Peyer's patch (tissue), 4 donors: ENCODE results near the gene CXCL3. TPM values are rescaled to one million over a fixed set of nuclear protein-coding genes. Genes with fewer than 3 reads are reported as not detected.

Experiments used
- DNase-seq, 3 donors: peaks; one replicate each; pipeline ENCODE4 v3.0.0-alpha.2; 2017 to 2019
- H3K27ac ChIP-seq, 4 donors: fragments of 200-600 bp; sonication (generic); one replicate each; pipeline ENCODE4 v1.5.1; 2016 to 2019
- H3K27me3 ChIP-seq, 2 donors: fragments of 200-600 bp; sonication (generic); one replicate each; pipeline ENCODE4 v1.5.1; 2019
- H3K36me3 ChIP-seq, 3 donors: fragments of 200-600 bp; sonication (generic); one replicate each; pipeline ENCODE4 v1.5.1; 2016 to 2019
- H3K4me1 ChIP-seq, 4 donors: fragments of 200-600 bp; sonication (generic); one replicate each; pipeline ENCODE4 v1.5.1; 2016 to 2019
- H3K4me3 ChIP-seq, 4 donors: fragments of 200-600 bp; sonication (generic); 1 replicate in 3 of 4; 2 replicates in 1 of 4; pipeline ENCODE4 v1.5.1; 2016 to 2019; ENCODE audit warnings: mild to moderate bottlenecking in 1 of 4
- H3K9me3 ChIP-seq, 4 donors: fragments of 200-600 bp; sonication (generic); one replicate each; pipeline ENCODE4 v1.5.1; 2016 to 2019; ENCODE audit warnings: mild to moderate bottlenecking in 1 of 4
- CTCF ChIP-seq, 6 experiments: fragments of 450-650 bp in 4 of 6; fragments of 200-600 bp in 2 of 6; sonication (generic) in 1 of 6; IDR thresholded peaks; one replicate each; pipeline ENCODE4 v1.5.1; 2017 to 2019; ENCODE audit warnings: antibody characterized with exemption in 6 of 6, mild to moderate bottlenecking in 3 of 6, moderate library complexity in 1 of 6
- POLR2A ChIP-seq, 2 donors: fragments of 450-650 bp; IDR thresholded peaks; one replicate each; pipeline ENCODE4 v1.5.1; 2017; ENCODE audit warnings: antibody characterized with exemption in 2 of 2, mild to moderate bottlenecking in 2 of 2, moderate library complexity in 2 of 2
- total RNA-seq, 4 donors: library from RNA; depleted of rRNA; stranded (reverse); fragments of >200 nt; gene quantifications; one replicate each; pipeline ENCODE4 v1.1.0, GENCODE V29; 2016

CXCL3 gene
- total RNA-seq, 4 donors from 2014 or later, result 1.5 to 3.3 (median 2.2) TPM

- Histone ChIP-seq H3K4me1 (no peaks in the 10 kb centered on the region), H3K9me3 (no peaks in the 10 kb centered on the region), H3K4me3 (no peak overlapping the region), H3K36me3 (no peaks in the 10 kb centered on the region), H3K27me3 (no peaks in the 10 kb centered on the region), H3K27ac (no peak overlapping the region)
- no peak for TF ChIP-seq CTCF (IDR thresholded peaks at IDR 0.05)
- TF ChIP-seq POLR2A (IDR thresholded peaks at IDR 0.05), result no peak
- no peak for DNase-seq
These were observed 20.4 kb downstream of the CXCL3 start for GRCh38 chr4:74018116-74018515.

GRCh38 chr4:74016068-74016467, 22.4 kb downstream of the CXCL3 start:
- H3K27ac ChIP-seq, result no peak overlapping the region
- H3K36me3 ChIP-seq, result no peaks in the 10 kb centered on the region
- H3K4me1 ChIP-seq, result no peaks in the 10 kb centered on the region
- no peak for TF ChIP-seq CTCF (IDR thresholded peaks at IDR 0.05)
- no peak for TF ChIP-seq POLR2A (IDR thresholded peaks at IDR 0.05)
- H3K9me3 ChIP-seq, result no peaks in the 10 kb centered on the region
- no peaks in the 10 kb centered on the region for H3K27me3 ChIP-seq
- no peak for DNase-seq
- H3K4me3 ChIP-seq, result no peak overlapping the region

- Histone ChIP-seq H3K27me3 (no peaks in the 10 kb centered on the region), H3K27ac (no peak overlapping the region), H3K4me3 (no peak overlapping the region), H3K4me1 (no peaks in the 10 kb centered on the region), H3K36me3 (no peaks in the 10 kb centered on the region), H3K9me3 (no peaks in the 10 kb centered on the region)
- no peak for DNase-seq
- no peak for TF ChIP-seq POLR2A (IDR thresholded peaks at IDR 0.05)
- TF ChIP-seq CTCF (IDR thresholded peaks at IDR 0.05), result no peak
These were observed 23.2 kb downstream of the CXCL3 start for GRCh38 chr4:74015126-74015780.

- Histone ChIP-seq H3K27ac (no peak overlapping the region), H3K9me3 (no peaks in the 10 kb centered on the region), H3K27me3 (no peaks in the 10 kb centered on the region), H3K4me3 (no peak overlapping the region), H3K4me1 (no peaks in the 10 kb centered on the region), H3K36me3 (no peaks in the 10 kb centered on the region)
- DNase-seq, result no peak
- no peak for TF ChIP-seq CTCF (IDR thresholded peaks at IDR 0.05)
- no peak for TF ChIP-seq POLR2A (IDR thresholded peaks at IDR 0.05)
These were observed 24.2 kb downstream of the CXCL3 start for GRCh38 chr4:74014332-74014731.

- TF ChIP-seq POLR2A (IDR thresholded peaks at IDR 0.05) (no peak), CTCF (IDR thresholded peaks at IDR 0.05) (no peak)
- no peak overlapping the region for H3K27ac ChIP-seq
These were observed 25.2 kb downstream of the CXCL3 start for GRCh38 chr4:74013264-74013663.

GRCh38 chr4:74012130-74012529, 26.4 kb downstream of the CXCL3 start:
- Histone ChIP-seq H3K27me3 (no peaks in the 10 kb centered on the region), H3K27ac (no peak overlapping the region), H3K4me3 (no peak overlapping the region), H3K9me3 (no peaks in the 10 kb centered on the region), H3K36me3 (no peaks in the 10 kb centered on the region), H3K4me1 (no peaks in the 10 kb centered on the region)
- no peak for TF ChIP-seq POLR2A (IDR thresholded peaks at IDR 0.05)
- TF ChIP-seq CTCF (IDR thresholded peaks at IDR 0.05), result no peak
- no peak for DNase-seq

More at GRCh38 chr4:74013264-74013663, 25.2 kb downstream of the CXCL3 start:
- no peaks in the 10 kb centered on the region for H3K4me1 ChIP-seq
- no peaks in the 10 kb centered on the region for H3K9me3 ChIP-seq
- no peaks in the 10 kb centered on the region for H3K36me3 ChIP-seq
- no peak overlapping the region for H3K4me3 ChIP-seq
- no peaks in the 10 kb centered on the region for H3K27me3 ChIP-seq
- DNase-seq, result no peak
